GM21619 (cell line): ENCODE results near the gene TEX38.
"Not testable (repeated sequence)": the region's sequence is repeated elsewhere in the genome, so short reads cannot be mapped to it uniquely, and the experiment has no call there.

Source experiments
- ATAC-seq: cut with Tn5 transposase; IDR thresholded peaks from one replicate; pipeline ENCODE4 v1.9.1; 2021; ENCODE audit not compliant: unreplicated experiment

TEX38 gene

GRCh38 chr1:46671554-46671953 is at the start of gene TEX38:
TEX38 (plus strand) TSS chr1:46671854; CDS start chr1:46671935, 81 bp downstream.
- ATAC-seq: no peak

GRCh38 chr1:46621930-46622329 is 49.7 kb upstream of the TEX38 start:
- no peak for ATAC-seq

GRCh38 chr1:46622344-46622743 is 49.3 kb upstream of the TEX38 start:
- no peak for ATAC-seq

GRCh38 chr1:46623743-46624644 is 47.7 kb upstream of the TEX38 start:
- ATAC-seq: no peak

GRCh38 chr1:46630719-46631118 is 40.9 kb upstream of the TEX38 start:
- ATAC-seq: no peak

GRCh38 chr1:46635205-46635604 is 36.4 kb upstream of the TEX38 start:
- ATAC-seq: no peak

GRCh38 chr1:46637444-46638083 is 34.1 kb upstream of the TEX38 start:
- ATAC-seq: no peak

- ATAC-seq: no peak
Observed at GRCh38 chr1:46638921-46639320, 32.7 kb upstream of the TEX38 start.

- no peak for ATAC-seq
Observed at GRCh38 chr1:46639547-46639946, 32.1 kb upstream of the TEX38 start.

- ATAC-seq: no peak
Observed at GRCh38 chr1:46642115-46642680, 29.5 kb upstream of the TEX38 start.

GRCh38 chr1:46643368-46643775 is 28.3 kb upstream of the TEX38 start:
- no peak for ATAC-seq

- ATAC-seq: no peak
Observed at GRCh38 chr1:46645815-46646214, 25.8 kb upstream of the TEX38 start.

- ATAC-seq: no peak
Observed at GRCh38 chr1:46646331-46646730, 25.3 kb upstream of the TEX38 start.

- no peak for ATAC-seq
Observed at GRCh38 chr1:46646844-46647243, 24.8 kb upstream of the TEX38 start.

GRCh38 chr1:46647611-46648010 is 24.0 kb upstream of the TEX38 start:
- ATAC-seq: no peak

GRCh38 chr1:46649764-46650163 is 21.9 kb upstream of the TEX38 start:
- ATAC-seq: no peak

GRCh38 chr1:46650491-46650890 is 21.2 kb upstream of the TEX38 start:
- no peak for ATAC-seq

- not testable (repeated sequence) for ATAC-seq
Observed at GRCh38 chr1:46651152-46651551, 20.5 kb upstream of the TEX38 start.

- ATAC-seq: no peak
Observed at GRCh38 chr1:46652321-46653100, 19.1 kb upstream of the TEX38 start.

GRCh38 chr1:46653405-46653958 is 18.2 kb upstream of the TEX38 start:
- ATAC-seq: no peak

- ATAC-seq: no peak
Observed at GRCh38 chr1:46654012-46654411, 17.6 kb upstream of the TEX38 start.
